Fibroblast of skin of scalp (primary cell): ENCODE measurements around the gene C11orf42.

Source experiments
- DNase-seq: peaks from one replicate; pipeline ENCODE4 v3.0.0-alpha.2; 2013

The C11orf42 gene

GRCh38 chr11:6258571-6259081 is 53.3 kb downstream of the C11orf42 start:
- no peak for DNase-seq

- no peak for DNase-seq
Measured at GRCh38 chr11:6260207-6260726, 54.9 kb downstream of the C11orf42 start.
